K562 (cell line): Measurements from ENCODE around the gene PPM1F. TPM values are rescaled to one million over a fixed set of nuclear protein-coding genes. Genes with fewer than 3 reads are reported as not detected.

Source experiments
- ATF2 ChIP-seq: sonication (generic); formaldehyde crosslinking; IDR thresholded peaks from 2 replicates; pipeline ENCODE4 v1.8.1; 2022; ENCODE audit warnings: missing genetic modification reagents
- ATF6 ChIP-seq: sonication (generic); formaldehyde crosslinking; IDR thresholded peaks from 2 replicates; pipeline ENCODE4 v1.4.0; 2020; ENCODE audit warnings: mild to moderate bottlenecking, missing genetic modification reagents
- E2F3 ChIP-seq: fragments of 250-450 bp; sonication (Bioruptor Pico); IDR thresholded peaks from 2 replicates; pipeline ENCODE4 v1.4.0; 2020; ENCODE audit warnings: mild to moderate bottlenecking
- HMGN3 ChIP-seq: IDR thresholded peaks from 2 replicates; pipeline ENCODE4 v1.6.1; 2011; ENCODE audit warnings: borderline replicate concordance, low read depth, mild to moderate bottlenecking, mixed read lengths, low read length; ENCODE audit not compliant: insufficient read length; ENCODE audit errors: extremely low read depth
- L3MBTL2 ChIP-seq: fragments of 450-650 bp; IDR thresholded peaks from 2 replicates; pipeline ENCODE4 v1.6.1; 2016; ENCODE audit warnings: mild to moderate bottlenecking, moderate library complexity
- NFE2 ChIP-seq: IDR thresholded peaks from 2 replicates; pipeline ENCODE4 v1.6.1; 2014; ENCODE audit warnings: antibody characterized with exemption, low read depth
- NR2F6 ChIP-seq: fragments of 450-650 bp; formaldehyde crosslinking; IDR thresholded peaks from 2 replicates; pipeline ENCODE4 v1.4.0; 2020; ENCODE audit warnings: mild to moderate bottlenecking
- PCBP2 ChIP-seq: fragments of 200-400 bp; formaldehyde crosslinking; IDR thresholded peaks from 2 replicates; pipeline ENCODE4 v1.6.1; 2018; ENCODE audit warnings: low read length, low read depth, mild to moderate bottlenecking, moderate library complexity; ENCODE audit not compliant: poor library complexity, severe bottlenecking
- RBM25 ChIP-seq: fragments of 200-400 bp; formaldehyde crosslinking; IDR thresholded peaks from 2 replicates; pipeline ENCODE4 v1.6.1; 2018; ENCODE audit warnings: low read length, low read depth, moderate library complexity; ENCODE audit not compliant: severe bottlenecking
- RFX7 ChIP-seq: fragments of 250-450 bp; sonication (Bioruptor Pico); IDR thresholded peaks from 2 replicates; pipeline ENCODE4 v1.5.1; 2021; ENCODE audit warnings: mild to moderate bottlenecking
- THAP12 ChIP-seq: fragments of 250-450 bp; sonication (Bioruptor Pico); IDR thresholded peaks from 2 replicates; pipeline ENCODE4 v1.9.0; 2021; ENCODE audit warnings: mild to moderate bottlenecking, inconsistent platforms
- ZBTB12 ChIP-seq: fragments of 250-450 bp; sonication (Bioruptor Pico); IDR thresholded peaks from 2 replicates; pipeline ENCODE4 v1.4.0; 2020
- ZNF165 ChIP-seq: fragments of 250-450 bp; sonication (Bioruptor Pico); IDR thresholded peaks from 2 replicates; pipeline ENCODE4 v1.4.0; 2020; ENCODE audit warnings: borderline replicate concordance
- ZNF311 ChIP-seq: fragments of 250-450 bp; sonication (Bioruptor Pico); IDR thresholded peaks from 2 replicates; pipeline ENCODE4 v1.4.0; 2020; ENCODE audit warnings: mild to moderate bottlenecking, moderate library complexity
- ZNF431 ChIP-seq: sonication (generic); formaldehyde crosslinking; IDR thresholded peaks from 2 replicates; pipeline ENCODE4 v1.8.0; 2022; ENCODE audit warnings: mild to moderate bottlenecking, missing genetic modification reagents
- ZNF436 ChIP-seq: fragments of 250-450, 450-650 bp; sonication (Bioruptor Pico); formaldehyde crosslinking; IDR thresholded peaks from 2 replicates; pipeline ENCODE4 v1.7.0; 2020; ENCODE audit warnings: mild to moderate bottlenecking
- ZNF583 ChIP-seq: fragments of 250-450 bp; sonication (Bioruptor Pico); IDR thresholded peaks from 2 replicates; pipeline ENCODE4 v1.4.0; 2020
- polyA plus RNA-seq, 8 experiments: library from polyadenylated mRNA; depleted of rRNA in 4 of 8; stranded (reverse) in 5 of 8; unstranded in 3 of 8; fragments of >200 nt; fragmentation: Nextera tagmentation in 2 of 8; fragmentation: Illumina TruSeq in 1 of 8; extraction: Ambion mirVana in 2 of 8; extraction: Trizol in 1 of 8; gene quantifications; 2 replicates each; pipeline versions ENCODE4 v1.2.1 to v1.2.3, GENCODE V29; 2011 to 2014; ENCODE audit warnings: inconsistent platforms in 1 of 8, missing spikeins in 1 of 8
- total RNA-seq, 7 experiments: library from RNA; depleted of rRNA in 6 of 7; stranded (reverse); fragments of >200 nt in 6 of 7; fragmentation: Illumina TruSeq in 2 of 7; extraction: Trizol in 2 of 7; gene quantifications; 2 replicates each; pipeline versions ENCODE4 v1.2.1 to v1.2.3, GENCODE V29; 2011 to 2021; ENCODE audit warnings: low replicate concordance in 1 of 7
- TF ChIP-seq, protein P1 (sequence below): fragments of 250-450 bp; sonication (Bioruptor Pico); IDR thresholded peaks from 2 replicates; pipeline ENCODE4 v1.8.0; 2022; ENCODE audit warnings: moderate library complexity, mild to moderate bottlenecking, inconsistent platforms
- TF ChIP-seq, protein P2 (sequence below), 2 experiments: fragments of 200-800 bp in 1 of 2; sonication (Bioruptor generic) in 1 of 2; sonication (generic) in 1 of 2; formaldehyde crosslinking in 1 of 2; IDR thresholded peaks in 1 of 2; conservative IDR thresholded peaks in 1 of 2; 2 replicates each; pipeline versions ENCODE4 v1.5.0 to v1.6.1; 2016 to 2020; ENCODE audit warnings: missing compliant biosample characterization in 1 of 2, missing genetic modification characterization in 1 of 2, missing genetic modification reagents in 1 of 2

PPM1F gene
- total and polyA plus RNA-seq, 9 of the 15 experiments (the other 6 are each of a cell fraction or from before 2014, with no cell fraction given): 2.1 to 159 (median 64.0) TPM

DNA sequence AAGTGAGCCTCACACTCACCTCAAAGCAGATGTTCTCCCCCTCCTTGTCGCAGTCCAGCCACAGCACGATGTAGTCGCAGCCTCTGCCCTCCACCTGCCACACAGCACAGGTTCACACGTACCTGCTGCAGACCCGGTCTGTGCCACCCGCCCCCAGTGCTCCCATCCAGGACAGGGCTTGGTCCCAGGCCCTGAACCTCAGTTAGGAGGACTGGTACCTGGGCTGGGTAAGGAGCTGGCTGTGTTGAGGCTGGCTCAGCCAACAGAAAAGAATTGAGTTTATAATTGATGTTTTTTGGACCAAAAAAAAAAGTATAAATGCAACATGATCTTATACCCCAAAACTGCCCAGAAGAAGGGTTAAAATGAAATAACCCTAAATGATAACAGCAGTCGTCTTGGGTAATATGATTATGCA lies 19.2 kb upstream of the PPM1F start (continued):
- peak; percentile 78; the same call in 1 of the 2 replicates for TF ChIP-seq ZNF165 (CRISPR knock-in tag)
- peak; percentile 49; the same call in 1 of the 2 replicates for TF ChIP-seq E2F3 (CRISPR knock-in tag)
- no peak for TF ChIP-seq RFX7 (CRISPR knock-in tag)
- TF ChIP-seq ZNF311 (CRISPR knock-in tag): 0 out of 2 replicates have a peak, but pooled peaks have one; percentile 54
- no peak for TF ChIP-seq NFE2
- TF ChIP-seq THAP12: peak; percentile 81
- TF ChIP-seq ATF2 (CRISPR knock-in tag): 0 out of 2 replicates have a peak, but pooled peaks have one; percentile 12
- 0 out of 2 replicates have a peak, but pooled peaks have one; percentile 21 for TF ChIP-seq ZNF431 (CRISPR knock-in tag)
- no peak for TF ChIP-seq ZNF436 (CRISPR knock-in tag)
- 0 out of 2 replicates have a peak, but pooled peaks have one; percentile 4 for TF ChIP-seq ZBTB12 (CRISPR knock-in tag)
- TF ChIP-seq, protein P1, sequence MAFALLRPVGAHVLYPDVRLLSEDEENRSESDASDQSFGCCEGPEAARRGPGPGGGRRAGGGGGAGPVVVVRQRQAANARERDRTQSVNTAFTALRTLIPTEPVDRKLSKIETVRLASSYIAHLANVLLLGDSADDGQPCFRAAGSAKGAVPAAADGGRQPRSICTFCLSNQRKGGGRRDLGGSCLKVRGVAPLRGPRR (CRISPR knock-in tag): peak; percentile 60; the same call in 1 of the 2 replicates
- TF ChIP-seq L3MBTL2: no peak
- no peak for TF ChIP-seq ZNF583
- TF ChIP-seq, protein P2, sequence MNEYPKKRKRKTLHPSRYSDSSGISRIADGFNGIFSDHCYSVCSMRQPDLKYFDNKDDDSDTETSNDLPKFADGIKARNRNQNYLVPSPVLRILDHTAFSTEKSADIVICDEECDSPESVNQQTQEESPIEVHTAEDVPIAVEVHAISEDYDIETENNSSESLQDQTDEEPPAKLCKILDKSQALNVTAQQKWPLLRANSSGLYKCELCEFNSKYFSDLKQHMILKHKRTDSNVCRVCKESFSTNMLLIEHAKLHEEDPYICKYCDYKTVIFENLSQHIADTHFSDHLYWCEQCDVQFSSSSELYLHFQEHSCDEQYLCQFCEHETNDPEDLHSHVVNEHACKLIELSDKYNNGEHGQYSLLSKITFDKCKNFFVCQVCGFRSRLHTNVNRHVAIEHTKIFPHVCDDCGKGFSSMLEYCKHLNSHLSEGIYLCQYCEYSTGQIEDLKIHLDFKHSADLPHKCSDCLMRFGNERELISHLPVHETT (CRISPR knock-in tag; conservative IDR thresholded peaks at IDR 0.05 in 1 of 2, IDR thresholded peaks at IDR 0.05 in 1 of 2): peak in 1 of 2 experiments; percentile 58; a peak in 1 of 4 replicates
- TF ChIP-seq HMGN3: no peak
- TF ChIP-seq PCBP2: no peak
- TF ChIP-seq RBM25: no peak
- TF ChIP-seq ATF6: no peak
- 0 out of 2 replicates have a peak, but pooled peaks have one; percentile 47 for TF ChIP-seq NR2F6 (CRISPR knock-in tag)
